Activated naive CD4-positive, alpha-beta T cell treated with anti-CD3 and anti-CD28 coated beads, Interleukin-2, amount 10 ng/mL, durations not matched to agents 7 days and 5 days (primary cell): Measurements from ENCODE around the gene USP3.
"Not testable (repeated sequence)": the region's sequence is repeated elsewhere in the genome, so short reads cannot be mapped to it uniquely, and the experiment has no call there.

ENCODE experiments used
- CTCF ChIA-PET: fragments of 350-600 bp; sonication (Branson Sonifier 250); formaldehyde crosslinking; loops from one replicate; lab custom pipeline; 2021; ENCODE audit warnings: antibody characterized with exemption; lab: Charles Lee
- DNase-seq: peaks from one replicate; pipeline ENCODE4 v3.0.0-alpha.2; 2020
- H3K27ac Mint-ChIP-seq: one replicate; pipeline ENCODE4 v1.8.0; 2021; ENCODE audit warnings: mild to moderate bottlenecking, moderate library complexity, mixed read lengths
- H3K27me3 Mint-ChIP-seq: one replicate; pipeline ENCODE4 v1.8.0; 2021; ENCODE audit warnings: mild to moderate bottlenecking, mixed read lengths
- H3K36me3 Mint-ChIP-seq: one replicate; pipeline ENCODE4 v1.8.0; 2021; ENCODE audit warnings: mixed read lengths
- H3K4me1 Mint-ChIP-seq: one replicate; pipeline ENCODE4 v1.8.0; 2021; ENCODE audit warnings: mixed read lengths
- H3K4me3 Mint-ChIP-seq: one replicate; pipeline ENCODE4 v1.8.0; 2021; ENCODE audit warnings: mild to moderate bottlenecking, moderate library complexity, mixed read lengths
- H3K9me3 Mint-ChIP-seq: one replicate; pipeline ENCODE4 v1.8.0; 2021; ENCODE audit warnings: mixed read lengths

Gene USP3

DNA sequence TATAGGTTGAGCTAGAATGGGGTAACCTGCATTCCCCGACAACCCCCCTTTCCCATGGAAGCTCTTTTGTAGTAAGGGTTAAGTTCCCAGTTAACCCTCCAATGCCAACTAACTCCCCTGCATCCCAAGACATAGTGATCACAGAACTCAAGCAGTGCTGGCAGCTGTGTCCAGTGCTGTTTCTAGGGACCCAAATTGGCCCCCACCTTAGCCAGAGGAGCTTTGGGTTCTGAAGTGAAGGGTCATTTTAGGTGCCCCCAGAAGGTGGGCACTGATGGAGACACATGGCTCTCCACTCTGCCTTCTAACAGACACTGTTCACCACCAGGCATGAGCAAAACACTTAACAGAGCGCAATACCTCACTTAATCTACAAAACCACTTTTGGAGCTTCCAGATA is 99.9 kb downstream of the USP3 start:
- CTCF ChIA-PET: interaction anchor here (0.8 to 5.0 kb wide), 6 partner anchors 96 to 463 kb away, joined by 3 to 23 read pairs (median 6); no protein-coding TSS in a partner anchor
- DNase-seq: no peak
- Mint-ChIP-seq H3K27ac (no peak overlapping the region), H3K36me3 (peaks cover 21% of the 10 kb centered on the region), H3K4me1 (peaks cover 55% of the 10 kb centered on the region), H3K4me3 (no peak overlapping the region), H3K27me3 (peaks cover 11% of the 10 kb centered on the region), H3K9me3 (no peaks in the 10 kb centered on the region)

DNA sequence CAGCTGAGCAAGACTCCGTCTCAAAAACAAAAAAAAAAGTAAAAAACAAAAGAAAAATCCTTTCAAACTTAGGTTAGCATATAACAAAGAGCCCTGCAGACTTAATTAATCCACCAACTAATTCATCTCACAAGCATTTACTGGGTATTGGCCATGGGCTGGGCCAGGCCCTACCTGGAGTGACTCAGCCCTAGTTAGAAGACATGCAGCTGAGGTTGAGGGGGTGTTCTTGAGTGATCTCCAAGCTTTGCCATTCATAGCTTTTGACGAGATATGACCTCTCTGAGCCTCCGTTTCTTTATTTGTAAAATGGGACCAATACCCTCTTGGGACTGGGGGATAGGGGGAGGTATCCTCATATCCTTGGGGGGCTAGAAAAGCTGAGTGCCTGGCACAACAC is 100.6 kb downstream of the USP3 start:
- CTCF ChIA-PET: interaction anchor here (0.5 to 5.0 kb wide), 9 partner anchors 55 to 463 kb away, joined by 3 to 23 read pairs (median 4); no protein-coding TSS in a partner anchor
- Mint-ChIP-seq H3K4me3 (no peak overlapping the region), H3K36me3 (peaks cover 22% of the 10 kb centered on the region)

DNA sequence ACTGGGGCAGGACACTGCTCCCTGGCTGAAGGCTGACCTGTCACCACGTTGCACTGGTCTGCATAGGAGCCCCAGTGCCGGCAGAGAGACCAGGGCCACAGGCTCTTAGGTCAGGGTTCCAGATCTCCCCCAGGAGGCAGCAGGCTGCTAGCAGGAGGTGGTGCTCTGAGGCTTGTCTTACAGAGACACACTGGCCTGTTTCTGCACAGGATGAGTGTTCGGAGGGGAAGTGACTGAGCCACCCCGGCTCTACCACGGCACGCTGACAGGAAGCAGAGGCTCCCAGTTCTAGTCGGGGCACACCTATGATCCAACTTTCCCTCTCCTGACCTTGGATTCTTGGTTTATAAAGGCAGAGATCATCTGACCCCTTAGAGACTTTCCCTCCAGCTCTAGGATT is 101.4 kb downstream of the USP3 start:
- peak; percentile 78 for DNase-seq
- CTCF ChIA-PET: interaction anchor here (0.7 to 10.6 kb wide), 5 partner anchors 56 to 462 kb away, joined by 3 to 114 read pairs (median 7); partner anchors contain the start of gene DAPK2
- H3K27ac Mint-ChIP-seq: peak overlapping the region; percentile 87
- peaks cover 25% of the 10 kb centered on the region for H3K36me3 Mint-ChIP-seq
- peaks cover 8% of the 10 kb centered on the region for H3K27me3 Mint-ChIP-seq
- H3K4me3 Mint-ChIP-seq: no peak overlapping the region
- peaks cover 61% of the 10 kb centered on the region for H3K4me1 Mint-ChIP-seq
- H3K9me3 Mint-ChIP-seq: no peaks in the 10 kb centered on the region

More for the DNA sequence above, 100.6 kb downstream of the USP3 start:
- H3K4me1 Mint-ChIP-seq: peaks cover 54% of the 10 kb centered on the region
- DNase-seq: no peak
- peak overlapping the region; percentile 87 for H3K27ac Mint-ChIP-seq
- H3K27me3 Mint-ChIP-seq: peaks cover 11% of the 10 kb centered on the region
- no peaks in the 10 kb centered on the region for H3K9me3 Mint-ChIP-seq

DNA sequence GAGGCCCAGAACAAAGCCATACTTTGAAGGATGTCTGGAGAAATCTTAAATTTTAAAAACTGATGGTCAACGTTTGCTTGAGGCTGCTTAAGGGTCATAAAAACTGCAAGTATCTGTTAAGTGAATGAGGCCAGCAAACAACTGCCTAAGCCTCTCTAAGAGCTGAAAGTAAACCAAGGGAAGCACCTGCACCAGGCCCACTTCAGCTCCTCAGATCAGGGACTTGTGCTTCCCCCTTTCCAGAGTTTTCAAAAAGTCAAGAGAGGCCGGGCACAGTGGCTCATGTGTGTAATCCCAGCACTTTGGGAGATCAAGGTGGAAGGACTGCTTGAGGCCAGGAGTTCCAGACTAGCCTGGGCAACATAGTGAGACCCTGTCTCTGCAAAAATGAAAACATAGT is 101.9 kb downstream of the USP3 start:
- no peak overlapping the region for H3K4me3 Mint-ChIP-seq
- peaks cover 8% of the 10 kb centered on the region for H3K27me3 Mint-ChIP-seq
- DNase-seq: no peak
- H3K4me1 Mint-ChIP-seq: peaks cover 66% of the 10 kb centered on the region
- no peaks in the 10 kb centered on the region for H3K9me3 Mint-ChIP-seq
- CTCF ChIA-PET: interaction anchor here (0.7 to 10.6 kb wide), 7 partner anchors 55 to 462 kb away, joined by 3 to 114 read pairs (median 7); partner anchors contain the start of gene DAPK2
- H3K36me3 Mint-ChIP-seq: peaks cover 28% of the 10 kb centered on the region
- peak overlapping the region; percentile 87 for H3K27ac Mint-ChIP-seq

DNA sequence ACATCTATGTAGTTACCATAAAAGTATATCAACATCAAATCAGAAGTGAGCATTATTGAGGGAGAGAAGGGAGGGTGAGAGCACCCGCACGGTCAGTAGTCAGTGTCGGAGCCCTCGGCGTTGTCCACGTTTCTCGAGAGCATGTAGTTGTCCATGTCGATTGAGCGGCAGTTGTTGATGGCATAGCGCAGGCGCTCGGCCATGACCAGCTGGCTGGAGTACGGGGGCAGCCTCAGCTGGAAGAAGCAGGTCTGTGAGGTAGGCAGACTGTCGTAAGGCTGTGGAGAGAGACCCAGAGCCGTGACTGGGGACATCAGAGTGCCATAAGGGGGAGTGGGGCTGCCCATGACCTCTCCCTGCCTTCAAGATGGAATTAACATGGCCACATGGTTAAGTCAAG is 104.6 kb downstream of the USP3 start:
- CTCF ChIA-PET: interaction anchor here (0.9 to 10.6 kb wide), 14 partner anchors 9 to 465 kb away, joined by 3 to 114 read pairs (median 8); partner anchors contain the start of gene DAPK2
- H3K9me3 Mint-ChIP-seq: no peaks in the 10 kb centered on the region
- H3K4me1 Mint-ChIP-seq: peaks cover 51% of the 10 kb centered on the region
- peaks cover 39% of the 10 kb centered on the region for H3K36me3 Mint-ChIP-seq
- no peak overlapping the region for H3K27ac Mint-ChIP-seq
- no peaks in the 10 kb centered on the region for H3K27me3 Mint-ChIP-seq
- H3K4me3 Mint-ChIP-seq: no peak overlapping the region
- no peak for DNase-seq

DNA sequence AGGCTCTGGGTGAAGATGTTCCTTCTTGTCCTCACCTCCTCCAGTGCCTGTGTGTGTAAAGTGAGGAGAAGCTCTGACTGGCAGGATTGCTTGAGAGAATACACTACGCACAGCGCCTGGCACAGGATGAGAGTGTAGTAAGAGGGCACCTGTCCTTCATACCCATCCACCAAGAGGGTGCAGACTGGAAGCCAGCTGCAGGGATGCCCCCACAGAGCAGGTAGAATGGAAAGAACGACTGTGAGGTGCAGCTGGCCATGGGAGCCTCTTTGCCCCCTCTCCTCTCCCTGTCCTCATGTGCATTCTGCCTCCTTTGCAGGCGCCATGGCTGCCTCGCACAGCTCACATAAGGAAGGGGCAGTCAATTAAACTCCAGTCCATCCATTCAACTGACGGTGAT is 105.1 kb downstream of the USP3 start:
- Mint-ChIP-seq H3K36me3 (peaks cover 39% of the 10 kb centered on the region), H3K4me3 (no peak overlapping the region), H3K9me3 (no peaks in the 10 kb centered on the region), H3K27ac (no peak overlapping the region), H3K4me1 (peaks cover 47% of the 10 kb centered on the region), H3K27me3 (no peaks in the 10 kb centered on the region)
- CTCF ChIA-PET: interaction anchor here (0.7 to 10.6 kb wide), 36 partner anchors 10 to 544 kb away, joined by 3 to 114 read pairs (median 4); partner anchors contain the start of genes CIAO2A and DAPK2
- no peak for DNase-seq

DNA sequence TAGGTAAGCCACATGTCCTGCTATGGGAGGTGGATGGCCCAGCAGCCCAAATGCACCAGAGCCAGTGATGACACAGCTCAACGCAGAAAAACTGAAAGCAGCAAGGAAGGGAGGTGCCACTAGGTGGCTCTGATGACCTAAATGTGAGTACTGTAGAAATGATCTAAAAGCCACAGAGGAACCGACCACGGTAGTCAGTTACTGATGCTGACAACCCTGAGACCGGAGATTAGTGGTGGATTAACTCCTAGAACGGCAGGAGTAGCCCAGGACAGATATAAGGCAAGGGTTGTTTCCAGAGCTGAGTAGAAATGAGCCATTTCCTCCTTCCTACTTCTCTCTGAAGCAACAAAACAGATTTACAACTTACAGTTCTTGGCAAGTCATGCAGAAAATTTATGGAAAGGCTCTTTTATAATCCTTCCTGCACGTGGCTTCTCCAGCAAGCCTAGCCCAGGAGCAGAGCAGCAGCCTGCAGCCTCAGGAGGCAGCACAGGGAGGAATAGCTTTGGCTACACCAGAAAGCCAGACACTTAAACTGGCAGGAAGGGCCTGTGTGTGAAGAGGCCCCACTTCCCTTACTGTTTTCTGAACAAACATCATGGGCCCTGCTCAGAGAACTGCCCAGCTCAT is 105.9 kb downstream of the USP3 start:
- Mint-ChIP-seq H3K4me1 (peaks cover 42% of the 10 kb centered on the region), H3K27ac (peak overlapping the region; percentile 90)
- CTCF ChIA-PET: interaction anchor here (0.7 to 10.6 kb wide), 37 partner anchors 11 to 543 kb away, joined by 3 to 114 read pairs (median 4); partner anchors contain the start of genes CIAO2A and DAPK2

DNA sequence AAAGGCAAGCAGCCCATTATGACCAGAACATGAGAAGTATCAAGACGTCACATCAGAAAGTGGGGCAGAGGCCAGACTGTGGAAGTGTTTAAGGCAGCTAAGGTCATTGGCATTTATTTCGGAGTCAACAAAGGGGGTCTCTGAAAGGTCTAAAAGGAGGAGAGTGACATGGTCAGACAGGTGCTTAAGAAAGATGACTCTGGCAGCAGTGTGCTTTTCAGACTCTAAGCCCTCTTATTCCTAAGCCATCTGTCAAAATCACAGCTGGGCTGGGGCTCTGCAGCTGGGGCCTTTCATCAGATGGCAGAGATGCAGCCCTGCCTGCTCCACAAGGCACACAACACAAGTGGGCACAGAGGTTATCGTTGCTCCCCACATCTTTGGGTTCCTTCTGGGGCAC is 106.8 kb downstream of the USP3 start:
- CTCF ChIA-PET: interaction anchor here (0.6 to 10.6 kb wide), 14 partner anchors 11 to 538 kb away, joined by 3 to 114 read pairs (median 8); partner anchors contain the start of genes CIAO2A and DAPK2
- Mint-ChIP-seq H3K4me1 (peaks cover 33% of the 10 kb centered on the region), H3K4me3 (no peak overlapping the region), H3K27ac (peak overlapping the region; percentile 90), H3K36me3 (peaks cover 53% of the 10 kb centered on the region), H3K27me3 (no peaks in the 10 kb centered on the region), H3K9me3 (no peaks in the 10 kb centered on the region)
- no peak for DNase-seq

More for the DNA sequence above, 105.9 kb downstream of the USP3 start:
- Mint-ChIP-seq H3K27me3 (no peaks in the 10 kb centered on the region), H3K4me3 (no peak overlapping the region), H3K9me3 (no peaks in the 10 kb centered on the region), H3K36me3 (peaks cover 46% of the 10 kb centered on the region)
- peak; percentile 88 for DNase-seq

DNA sequence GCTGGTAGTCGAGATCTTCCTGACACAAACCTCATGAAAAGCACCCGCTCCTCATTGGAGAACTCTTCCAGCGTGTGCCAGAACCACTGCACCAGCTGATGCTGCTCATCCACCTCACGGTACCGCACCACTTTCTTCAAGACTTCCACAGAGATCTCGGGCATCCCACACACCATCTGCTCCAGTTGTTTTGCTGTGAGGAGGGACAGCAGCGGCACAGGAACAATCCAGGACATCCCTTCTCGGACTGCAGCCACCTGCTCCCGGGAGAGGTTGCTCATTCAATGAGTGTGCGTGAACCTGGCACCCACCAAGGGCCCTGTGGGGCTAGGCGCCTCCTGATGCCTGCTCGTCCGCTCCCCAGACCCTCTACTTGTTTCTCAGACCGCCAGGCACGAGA is 107.9 kb downstream of the USP3 start:
- Mint-ChIP-seq H3K9me3 (no peaks in the 10 kb centered on the region), H3K27ac (peak overlapping the region; percentile 71), H3K27me3 (no peaks in the 10 kb centered on the region)

DNA sequence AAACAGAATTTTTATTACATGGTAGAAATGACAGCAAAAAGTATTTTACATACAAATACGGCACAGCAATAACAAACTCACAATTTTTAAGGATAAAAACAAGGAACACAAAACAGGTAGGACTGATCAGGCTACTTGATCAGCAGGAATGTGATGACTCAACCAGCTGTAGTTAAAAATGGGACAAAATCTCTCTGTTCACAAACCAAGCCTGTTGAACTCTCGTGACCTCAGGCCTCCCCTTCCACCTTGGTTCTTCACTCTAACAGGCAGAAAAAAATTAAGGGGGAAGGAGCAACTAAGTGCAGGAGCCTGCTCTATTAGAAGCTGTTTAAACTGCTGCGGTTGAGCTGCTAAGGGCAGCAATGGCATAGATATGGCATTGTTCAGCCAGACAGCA is 111.5 kb downstream of the USP3 start:
- H3K36me3 Mint-ChIP-seq: peaks cover 49% of the 10 kb centered on the region
- DNase-seq: no peak
- no peak overlapping the region for H3K4me3 Mint-ChIP-seq
- H3K27me3 Mint-ChIP-seq: no peaks in the 10 kb centered on the region
- H3K4me1 Mint-ChIP-seq: peaks cover 7% of the 10 kb centered on the region
- H3K9me3 Mint-ChIP-seq: peaks cover 4% of the 10 kb centered on the region
- CTCF ChIA-PET: interaction anchor here (10.6 kb wide), 1 partner anchor 452 kb away, joined by 114 read pairs; no protein-coding TSS in a partner anchor
- no peak overlapping the region for H3K27ac Mint-ChIP-seq

More for the DNA sequence above, 107.9 kb downstream of the USP3 start:
- Mint-ChIP-seq H3K4me3 (no peak overlapping the region), H3K36me3 (peaks cover 55% of the 10 kb centered on the region), H3K4me1 (peaks cover 26% of the 10 kb centered on the region)
- DNase-seq: no peak
- CTCF ChIA-PET: interaction anchor here (0.9 to 10.6 kb wide), 5 partner anchors 53 to 456 kb away, joined by 3 to 114 read pairs (median 21); partner anchors contain the start of gene DAPK2

DNA sequence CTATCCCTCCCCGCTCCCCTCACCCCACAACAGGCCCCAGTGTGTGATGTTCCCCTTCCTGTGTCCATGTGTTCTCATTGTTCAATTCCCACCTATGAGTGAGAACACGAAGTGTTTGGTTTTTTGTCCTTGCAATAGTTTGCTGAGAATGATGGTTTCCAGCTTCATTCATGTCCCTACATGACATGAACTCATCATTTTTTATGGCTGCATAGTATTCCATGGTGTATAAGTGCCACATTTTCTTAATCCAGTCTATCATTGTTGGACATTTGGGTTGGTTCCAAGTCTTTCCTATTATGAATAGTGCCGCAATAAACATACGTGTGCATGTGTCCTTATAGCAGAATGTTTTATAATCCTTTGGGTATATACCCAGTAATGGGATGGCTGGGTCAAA is 112.8 kb downstream of the USP3 start:
- H3K36me3 Mint-ChIP-seq: peaks cover 50% of the 10 kb centered on the region
- CTCF ChIA-PET, DNase-seq, H3K27me3 Mint-ChIP-seq, H3K9me3 Mint-ChIP-seq, H3K4me1 Mint-ChIP-seq, H3K27ac Mint-ChIP-seq, H3K4me3 Mint-ChIP-seq: not testable (repeated sequence)

DNA sequence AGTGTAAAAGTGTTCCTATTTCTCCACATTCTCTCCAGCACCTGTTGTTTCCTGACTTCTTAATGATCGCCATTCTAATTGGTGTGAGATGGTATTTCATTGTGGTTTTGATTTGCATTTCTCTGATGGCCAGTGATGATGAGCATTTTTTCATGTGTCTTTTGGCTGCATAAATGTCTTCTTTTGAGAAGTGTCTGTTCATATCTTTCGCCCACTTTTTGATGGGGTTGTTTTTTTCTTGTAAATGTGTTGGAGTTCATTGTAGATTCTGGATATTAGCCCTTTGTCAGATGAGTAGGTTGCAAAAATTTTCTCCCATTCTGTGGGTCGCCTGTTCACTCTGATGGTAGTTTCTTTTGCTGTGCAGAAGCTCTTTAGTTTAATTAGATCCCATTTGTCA is 113.2 kb downstream of the USP3 start:
- H3K27ac Mint-ChIP-seq, H3K9me3 Mint-ChIP-seq, H3K4me1 Mint-ChIP-seq, DNase-seq, H3K4me3 Mint-ChIP-seq, CTCF ChIA-PET, H3K27me3 Mint-ChIP-seq: not testable (repeated sequence)
- H3K36me3 Mint-ChIP-seq: peaks cover 45% of the 10 kb centered on the region

DNA sequence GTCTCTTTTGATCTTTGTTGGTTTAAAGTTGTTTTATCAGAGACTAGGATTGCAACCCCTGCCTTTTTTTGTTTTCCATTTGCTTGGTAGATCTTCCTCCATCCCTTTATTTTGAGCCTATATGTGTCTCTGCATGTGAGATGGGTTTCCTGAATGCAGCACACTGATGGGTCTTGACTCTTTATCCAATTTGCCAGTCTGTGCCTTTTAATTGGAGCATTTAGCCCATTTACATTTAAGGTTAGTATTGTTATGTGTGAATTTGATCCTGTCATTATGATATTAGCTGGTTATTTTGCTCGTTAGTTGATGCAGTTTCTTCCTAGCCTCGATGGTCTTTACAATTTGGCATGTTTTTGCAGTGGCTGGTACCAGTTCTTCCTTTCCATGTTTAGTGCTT is 116.4 kb downstream of the USP3 start:
- H3K9me3 Mint-ChIP-seq, DNase-seq, CTCF ChIA-PET: not testable (repeated sequence)

DNA sequence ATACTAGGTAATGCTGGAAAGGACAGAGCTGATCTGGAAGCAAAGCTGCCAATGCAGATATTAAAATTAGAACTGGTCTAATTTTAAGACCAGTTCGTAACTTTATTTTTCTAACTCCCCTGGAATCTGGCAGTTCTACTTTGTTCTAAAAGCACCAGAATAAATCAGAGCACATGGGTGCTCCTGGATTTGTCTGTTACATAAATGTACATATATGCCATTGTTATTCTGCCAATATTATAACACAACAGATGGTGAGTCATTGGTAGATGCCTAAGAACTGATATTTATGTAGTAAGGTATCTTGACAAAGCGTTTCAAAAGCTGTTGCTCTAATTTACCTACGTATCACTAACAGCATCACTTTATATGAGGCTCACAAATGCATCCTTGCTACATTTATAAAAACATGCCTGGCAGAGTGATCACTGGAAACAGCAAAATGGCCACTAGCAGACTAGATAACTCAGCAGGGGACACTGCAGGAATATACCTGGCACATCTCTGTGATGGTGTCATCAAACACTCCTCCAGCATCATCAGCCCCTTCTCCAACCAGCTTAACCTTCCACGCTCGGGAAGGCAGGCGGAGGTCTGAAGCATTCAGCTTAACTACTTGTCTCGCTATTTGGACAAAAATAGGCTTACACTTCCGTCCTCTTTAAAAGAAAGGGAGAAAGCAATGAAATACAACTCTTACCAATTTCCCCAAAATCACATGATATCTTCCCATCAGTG is 119.0 kb downstream of the USP3 start:
- Mint-ChIP-seq H3K36me3 (peaks cover 54% of the 10 kb centered on the region), H3K9me3 (peaks cover 1% of the 10 kb centered on the region), H3K27ac (no peak overlapping the region), H3K27me3 (no peaks in the 10 kb centered on the region), H3K4me1 (no peaks in the 10 kb centered on the region), H3K4me3 (no peak overlapping the region)
- no peak for DNase-seq
- CTCF ChIA-PET: no interaction called here

More for the DNA sequence above, 116.4 kb downstream of the USP3 start:
- H3K27me3 Mint-ChIP-seq, H3K27ac Mint-ChIP-seq, H3K4me3 Mint-ChIP-seq, H3K4me1 Mint-ChIP-seq: not testable (repeated sequence)
- peaks cover 55% of the 10 kb centered on the region for H3K36me3 Mint-ChIP-seq
